Ovary (tissue), 3 donors: ENCODE results near the gene CFDP1.

Experiments used
- CTCF ChIP-seq, 3 donors: fragments of 450-650 bp in 2 of 3; fragments of 200-600 bp in 1 of 3; IDR thresholded peaks; one replicate each; pipeline versions ENCODE4 v1.5.1 to v1.8.0; 2016 to 2022; ENCODE audit warnings: antibody characterized with exemption in 3 of 3, mild to moderate bottlenecking in 1 of 3
- EP300 ChIP-seq: sonication (generic); formaldehyde crosslinking; IDR thresholded peaks from one replicate; pipeline ENCODE4 v1.6.1; 2017; ENCODE audit warnings: antibody characterized with exemption
- donor health status: DM: no; HTN: no; CAD: no.

DNA sequence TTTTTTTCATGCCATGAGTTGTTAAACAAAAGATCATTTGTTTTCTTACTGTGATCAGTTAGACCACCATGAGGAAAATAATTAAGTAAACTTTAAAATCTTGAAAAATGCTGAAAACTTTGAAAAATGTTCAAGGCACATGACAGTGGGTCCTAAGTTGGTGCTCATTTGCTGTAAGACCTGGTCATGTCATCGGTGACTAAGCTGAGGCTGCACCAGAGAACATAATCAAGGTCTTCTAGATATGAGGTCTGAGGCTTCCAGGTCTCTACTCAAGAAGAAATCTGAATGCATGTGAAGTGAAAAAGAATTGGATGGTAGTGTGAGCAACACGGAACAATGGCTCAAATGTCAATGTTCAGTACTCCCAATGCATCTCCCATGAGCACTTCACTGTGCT lies 87.6 kb downstream of the CFDP1 start:
- TF ChIP-seq CTCF (IDR thresholded peaks at IDR 0.05): no peak
- TF ChIP-seq EP300: no peak
